Measurements from ENCODE around the gene CTCFL. TPM values are rescaled to one million over a fixed set of nuclear protein-coding genes. Genes with fewer than 3 reads are reported as not detected.

The CTCFL gene
- total RNA-seq, 2 donors from 2014 or later: not detected

GRCh38 chr20:57461726-57462125 lies 63.2 kb downstream of the CTCFL start:
- ATAC-seq (no peak), DNase-seq (no peak)
- Histone ChIP-seq H3K27ac (no peak overlapping the region), H3K36me3 (replicated peaks in 1 of 2; ENCODE audit: insufficient read depth in 1 of 2, low read depth in 2 of 2) (no peaks in the 10 kb centered on the region), H3K27me3 (no peaks in the 10 kb centered on the region), H3K4me1 (no peaks in the 10 kb centered on the region), H3K4me3 (no peak overlapping the region), H3K9me3 (no peaks in the 10 kb centered on the region)
- intact Hi-C loops (cut with DNase I): no loop called here
- WGBS, 2 donors: 78 to 97% methylated on average over 6 to 7 of the region's 7 CpGs
- TF ChIP-seq CTCF (IDR thresholded peaks at IDR 0.05): no peak
- TF ChIP-seq POLR2A (IDR thresholded peaks at IDR 0.05): no peak

- H3K27me3 ChIP-seq: no peaks in the 10 kb centered on the region
- H3K36me3 ChIP-seq (replicated peaks in 1 of 2; ENCODE audit: insufficient read depth in 1 of 2, low read depth in 2 of 2): no peaks in the 10 kb centered on the region
- ATAC-seq: no peak
- TF ChIP-seq POLR2A (IDR thresholded peaks at IDR 0.05): no peak
- TF ChIP-seq CTCF (IDR thresholded peaks at IDR 0.05): no peak
- 75 to 76% methylated on average over 15 of the region's 15 CpGs for WGBS, 2 donors
- no peaks in the 10 kb centered on the region for H3K4me1 ChIP-seq
- no peak overlapping the region for H3K4me3 ChIP-seq
- no peak overlapping the region for H3K27ac ChIP-seq
- H3K9me3 ChIP-seq: no peaks in the 10 kb centered on the region
- intact Hi-C loops (cut with DNase I): no loop called here
- DNase-seq: no peak
Observed at GRCh38 chr20:57460781-57461465, 64.0 kb downstream of the CTCFL start.

GRCh38 chr20:57459897-57460296 lies 65.0 kb downstream of the CTCFL start:
- Histone ChIP-seq H3K9me3 (no peaks in the 10 kb centered on the region), H3K4me1 (no peaks in the 10 kb centered on the region), H3K36me3 (replicated peaks in 1 of 2; ENCODE audit: insufficient read depth in 1 of 2, low read depth in 2 of 2) (no peaks in the 10 kb centered on the region), H3K4me3 (no peak overlapping the region), H3K27ac (no peak overlapping the region), H3K27me3 (no peaks in the 10 kb centered on the region)
- no peak for DNase-seq
- intact Hi-C loops (cut with DNase I): no loop called here
- WGBS, 2 donors: 60 to 85% methylated on average over 1 to 5 of the region's 5 CpGs
- no peak for ATAC-seq
- TF ChIP-seq CTCF (IDR thresholded peaks at IDR 0.05): no peak
- TF ChIP-seq POLR2A (IDR thresholded peaks at IDR 0.05): no peak

- TF ChIP-seq CTCF (IDR thresholded peaks at IDR 0.05) (no peak), POLR2A (IDR thresholded peaks at IDR 0.05) (no peak)
- H3K9me3 ChIP-seq: no peaks in the 10 kb centered on the region
- WGBS, 2 donors: 74 to 84% methylated on average over 4 to 5 of the region's 5 CpGs
- DNase-seq (no peak), ATAC-seq (no peak)
- no peak overlapping the region for H3K27ac ChIP-seq
- no peaks in the 10 kb centered on the region for H3K4me1 ChIP-seq
- no peaks in the 10 kb centered on the region for H3K27me3 ChIP-seq
- no peak overlapping the region for H3K4me3 ChIP-seq
- intact Hi-C loops (cut with DNase I): no loop called here
- H3K36me3 ChIP-seq (replicated peaks in 1 of 2; ENCODE audit: insufficient read depth in 1 of 2, low read depth in 2 of 2): no peaks in the 10 kb centered on the region
Observed at GRCh38 chr20:57459278-57459677, 65.7 kb downstream of the CTCFL start.
